Measurements from ENCODE around the gene SLC25A30. TPM values are rescaled to one million over a fixed set of nuclear protein-coding genes. Genes with fewer than 3 reads are reported as not detected.

Gene SLC25A30
- total RNA-seq, 2 donors from 2014 or later = 9.9 to 12.4 TPM

DNA sequence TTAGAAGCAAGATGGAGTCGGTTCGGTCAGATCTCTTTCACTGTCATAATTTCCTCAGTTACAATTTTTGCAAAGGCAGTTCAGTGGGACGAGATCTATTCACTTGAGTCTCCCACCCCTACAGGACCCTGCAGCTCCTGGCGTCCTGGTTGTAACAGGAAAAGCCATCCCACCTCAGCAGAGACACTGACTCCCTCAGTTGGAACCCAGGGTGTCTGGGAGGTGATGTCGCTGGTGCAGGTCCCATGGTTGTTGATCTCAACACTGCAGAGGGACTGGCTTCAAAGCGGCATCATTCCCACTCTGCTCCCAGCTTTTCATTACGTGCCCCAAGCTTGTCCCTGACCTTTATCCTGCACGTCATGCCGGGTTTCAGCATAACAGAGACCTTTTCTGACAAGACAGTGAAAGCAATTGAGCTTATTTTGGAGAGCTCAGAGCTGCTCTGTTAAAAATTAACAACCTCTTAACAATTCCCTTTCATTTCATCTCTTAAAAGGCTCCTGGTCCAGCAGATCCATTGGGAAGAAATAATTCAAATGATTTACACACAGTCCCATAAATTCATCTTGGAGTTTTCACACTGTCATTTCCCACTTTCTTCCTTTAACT lies 29.0 kb upstream of the SLC25A30 start:
- no peaks in the 10 kb centered on the region for H3K9me3 Mint-ChIP-seq
- Histone ChIP-seq H3K36me3 (ENCODE audit: control insufficient read depth, insufficient read depth, low read length) (no peaks in the 10 kb centered on the region), H3K9me3 (ENCODE audit: control insufficient read depth, low read length) (no peaks in the 10 kb centered on the region), H3K4me1 (ENCODE audit: control insufficient read depth, insufficient read depth, low read length) (peaks cover 15% of the 10 kb centered on the region), H3K27ac (ENCODE audit: low read depth, low read length) (no peak overlapping the region), H3K4me3 (ENCODE audit: low read length) (no peak overlapping the region), H3K9ac (ENCODE audit: extremely low read depth, low read length, poor library complexity, severe bottlenecking) (no peak overlapping the region), H3K27me3 (ENCODE audit: control insufficient read depth, insufficient read depth, low read length, poor library complexity, severe bottlenecking) (no peaks in the 10 kb centered on the region)
- peak; percentile 52 for DNase-seq
- H3K36me3 Mint-ChIP-seq (ENCODE audit: low read depth) = no peaks in the 10 kb centered on the region
- H3K27ac Mint-ChIP-seq = no peak overlapping the region
- H3K4me3 Mint-ChIP-seq = no peak overlapping the region
- WGBS, 2 experiments (ENCODE audit: insufficient coverage in 1 of 2, insufficient read length in 1 of 2) = 71 to 78% methylated on average over 8 to 9 of the region's 9 CpGs
- peaks cover 28% of the 10 kb centered on the region for H3K4me1 Mint-ChIP-seq
- peaks cover 11% of the 10 kb centered on the region for H3K27me3 Mint-ChIP-seq (ENCODE audit: insufficient read depth)
- TF ChIP-seq, protein P1, sequence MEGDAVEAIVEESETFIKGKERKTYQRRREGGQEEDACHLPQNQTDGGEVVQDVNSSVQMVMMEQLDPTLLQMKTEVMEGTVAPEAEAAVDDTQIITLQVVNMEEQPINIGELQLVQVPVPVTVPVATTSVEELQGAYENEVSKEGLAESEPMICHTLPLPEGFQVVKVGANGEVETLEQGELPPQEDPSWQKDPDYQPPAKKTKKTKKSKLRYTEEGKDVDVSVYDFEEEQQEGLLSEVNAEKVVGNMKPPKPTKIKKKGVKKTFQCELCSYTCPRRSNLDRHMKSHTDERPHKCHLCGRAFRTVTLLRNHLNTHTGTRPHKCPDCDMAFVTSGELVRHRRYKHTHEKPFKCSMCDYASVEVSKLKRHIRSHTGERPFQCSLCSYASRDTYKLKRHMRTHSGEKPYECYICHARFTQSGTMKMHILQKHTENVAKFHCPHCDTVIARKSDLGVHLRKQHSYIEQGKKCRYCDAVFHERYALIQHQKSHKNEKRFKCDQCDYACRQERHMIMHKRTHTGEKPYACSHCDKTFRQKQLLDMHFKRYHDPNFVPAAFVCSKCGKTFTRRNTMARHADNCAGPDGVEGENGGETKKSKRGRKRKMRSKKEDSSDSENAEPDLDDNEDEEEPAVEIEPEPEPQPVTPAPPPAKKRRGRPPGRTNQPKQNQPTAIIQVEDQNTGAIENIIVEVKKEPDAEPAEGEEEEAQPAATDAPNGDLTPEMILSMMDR (conservative IDR thresholded peaks at IDR 0.05) = no peak

DNA sequence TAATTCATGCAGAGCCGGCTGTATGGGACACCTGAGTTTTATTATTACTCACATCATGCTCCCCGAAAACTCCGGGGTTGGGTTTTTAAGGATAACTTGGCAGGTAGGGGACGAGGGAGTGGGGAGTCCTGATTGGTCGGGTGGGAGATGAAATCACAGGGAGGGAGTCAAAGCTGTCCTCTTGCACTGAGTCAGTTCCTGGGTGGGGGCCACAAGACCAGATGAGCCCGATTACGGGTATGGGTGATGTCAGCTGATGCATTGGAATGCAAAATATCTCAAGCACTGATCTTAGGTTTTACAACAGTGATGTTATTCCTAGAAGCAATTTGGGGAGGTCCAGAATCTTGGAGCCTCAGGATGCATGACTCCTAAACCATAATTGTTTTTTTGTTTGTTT lies 28.0 kb upstream of the SLC25A30 start:
- H3K9ac ChIP-seq (ENCODE audit: extremely low read depth, low read length, poor library complexity, severe bottlenecking) = no peak overlapping the region
- no peaks in the 10 kb centered on the region for H3K9me3 ChIP-seq (ENCODE audit: control insufficient read depth, low read length)
- no peaks in the 10 kb centered on the region for H3K36me3 ChIP-seq (ENCODE audit: control insufficient read depth, insufficient read depth, low read length)
- H3K4me1 Mint-ChIP-seq = peaks cover 35% of the 10 kb centered on the region
- H3K27ac Mint-ChIP-seq = no peak overlapping the region
- no peaks in the 10 kb centered on the region for H3K9me3 Mint-ChIP-seq
- no peak for DNase-seq
- H3K4me3 ChIP-seq (ENCODE audit: low read length) = no peak overlapping the region
- peaks cover 17% of the 10 kb centered on the region for H3K4me1 ChIP-seq (ENCODE audit: control insufficient read depth, insufficient read depth, low read length)
- H3K36me3 Mint-ChIP-seq (ENCODE audit: low read depth) = no peaks in the 10 kb centered on the region
- whole genome bisulfite sequencing, 2 experiments (ENCODE audit: insufficient coverage in 1 of 2, insufficient read length in 1 of 2) = 83 to 92% methylated on average over 6 to 7 of the region's 7 CpGs
- TF ChIP-seq, protein P1 (conservative IDR thresholded peaks at IDR 0.05) = no peak
- H3K4me3 Mint-ChIP-seq = no peak overlapping the region
- no peak overlapping the region for H3K27ac ChIP-seq (ENCODE audit: low read depth, low read length)
- peaks cover 11% of the 10 kb centered on the region for H3K27me3 Mint-ChIP-seq (ENCODE audit: insufficient read depth)
- no peaks in the 10 kb centered on the region for H3K27me3 ChIP-seq (ENCODE audit: control insufficient read depth, insufficient read depth, low read length, poor library complexity, severe bottlenecking)

DNA sequence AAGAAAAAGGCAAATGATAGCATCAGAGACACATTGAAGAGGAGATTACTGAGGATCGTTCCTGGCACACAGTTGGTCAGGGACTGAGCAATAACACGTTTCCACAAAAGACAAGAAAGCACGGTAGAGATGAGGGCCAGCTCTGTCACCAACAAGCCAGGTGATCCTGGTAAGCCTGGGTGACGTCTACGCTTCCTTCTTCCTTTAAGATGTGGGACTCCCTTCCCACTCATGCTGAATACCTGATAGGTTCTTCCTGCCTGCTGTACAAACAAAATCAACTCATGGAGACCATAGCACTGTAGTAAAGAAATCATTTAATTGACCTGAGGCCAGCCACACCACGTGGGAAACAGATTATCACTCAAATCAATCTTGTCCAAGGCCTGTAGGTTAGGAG lies 26.9 kb upstream of the SLC25A30 start:
- H3K9me3 ChIP-seq (ENCODE audit: control insufficient read depth, low read length) = no peaks in the 10 kb centered on the region
- Mint-ChIP-seq H3K4me1 (peaks cover 35% of the 10 kb centered on the region), H3K27ac (no peak overlapping the region), H3K9me3 (no peaks in the 10 kb centered on the region), H3K4me3 (no peak overlapping the region), H3K36me3 (ENCODE audit: low read depth) (no peaks in the 10 kb centered on the region), H3K27me3 (ENCODE audit: insufficient read depth) (peaks cover 11% of the 10 kb centered on the region)
- 92 to 98% methylated on average over 5 to 6 of the region's 6 CpGs for WGBS, 2 experiments (ENCODE audit: insufficient coverage in 1 of 2, insufficient read length in 1 of 2)
- H3K4me3 ChIP-seq (ENCODE audit: low read length) = no peak overlapping the region
- no peak overlapping the region for H3K27ac ChIP-seq (ENCODE audit: low read depth, low read length)
- TF ChIP-seq, protein P1 (conservative IDR thresholded peaks at IDR 0.05) = no peak
- no peak overlapping the region for H3K9ac ChIP-seq (ENCODE audit: extremely low read depth, low read length, poor library complexity, severe bottlenecking)
- H3K27me3 ChIP-seq (ENCODE audit: control insufficient read depth, insufficient read depth, low read length, poor library complexity, severe bottlenecking) = no peaks in the 10 kb centered on the region
- DNase-seq = no peak
- peaks cover 17% of the 10 kb centered on the region for H3K4me1 ChIP-seq (ENCODE audit: control insufficient read depth, insufficient read depth, low read length)
- H3K36me3 ChIP-seq (ENCODE audit: control insufficient read depth, insufficient read depth, low read length) = no peaks in the 10 kb centered on the region

Data from endodermal cell (in vitro differentiated cells).